ENCODE measurements around the gene RAB3GAP1. TPM values are rescaled to one million over a fixed set of nuclear protein-coding genes. Genes with fewer than 3 reads are reported as not detected.

The RAB3GAP1 gene
- total and polyA plus RNA-seq, 2 experiments from 2014 or later = 19.9 to 35.0 TPM

- no peak overlapping the region for H3K27ac ChIP-seq
- no peak for DNase-seq (ENCODE audit: low read depth in 1 of 2, low spot score in 1 of 2)
- no peak for TF ChIP-seq CTCF (IDR thresholded peaks at IDR 0.05; ENCODE audit: low read depth, low read length)
- H3K4me3 ChIP-seq = no peak overlapping the region
- peaks cover 47% of the 10 kb centered on the region for H3K36me3 ChIP-seq
- H3K9me3 ChIP-seq (ENCODE audit: low read depth) = no peaks in the 10 kb centered on the region
- H3K27me3 ChIP-seq = no peaks in the 10 kb centered on the region
- H3K4me1 ChIP-seq (ENCODE audit: low read depth) = no peaks in the 10 kb centered on the region
Observed at GRCh38 chr2:135125940-135126339, 73.8 kb downstream of the RAB3GAP1 start.

GRCh38 chr2:135130751-135131150 is 78.7 kb downstream of the RAB3GAP1 start:
- Histone ChIP-seq H3K27me3 (no peaks in the 10 kb centered on the region), H3K36me3 (peaks cover 61% of the 10 kb centered on the region), H3K27ac (no peak overlapping the region), H3K9me3 (ENCODE audit: low read depth) (no peaks in the 10 kb centered on the region), H3K4me3 (no peak overlapping the region), H3K4me1 (ENCODE audit: low read depth) (no peaks in the 10 kb centered on the region)
- no peak for TF ChIP-seq CTCF (IDR thresholded peaks at IDR 0.05; ENCODE audit: low read depth, low read length)
- DNase-seq (ENCODE audit: low read depth in 1 of 2, low spot score in 1 of 2) = no peak

DNA sequence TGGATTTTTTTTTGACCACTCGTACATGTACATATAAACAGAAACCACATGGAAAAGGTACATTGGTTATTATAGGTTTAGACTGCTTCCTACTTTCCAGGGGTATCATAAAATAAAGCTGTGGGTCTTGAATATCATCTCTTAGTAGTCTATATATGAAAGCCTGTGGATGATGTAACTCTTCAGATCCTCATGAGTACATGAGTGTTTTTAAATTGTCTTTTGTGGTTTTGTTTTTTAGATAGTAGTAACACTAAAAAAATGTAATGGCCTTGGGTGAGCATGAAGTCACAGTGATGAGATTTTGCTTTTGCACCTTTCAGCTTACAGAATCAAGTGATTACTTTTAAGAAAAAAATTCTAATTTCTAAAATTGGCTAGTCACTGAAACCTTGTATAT is 80.2 kb downstream of the RAB3GAP1 start:
- Histone ChIP-seq H3K4me3 (no peak overlapping the region), H3K27ac (no peak overlapping the region), H3K4me1 (ENCODE audit: low read depth) (no peaks in the 10 kb centered on the region), H3K36me3 (peaks cover 64% of the 10 kb centered on the region), H3K27me3 (no peaks in the 10 kb centered on the region), H3K9me3 (ENCODE audit: low read depth) (no peaks in the 10 kb centered on the region)
- TF ChIP-seq CTCF (IDR thresholded peaks at IDR 0.05; ENCODE audit: low read depth, low read length) = no peak
- DNase-seq (ENCODE audit: low read depth in 1 of 2, low spot score in 1 of 2) = peak in 1 of 2 donors; percentile 43

DNA sequence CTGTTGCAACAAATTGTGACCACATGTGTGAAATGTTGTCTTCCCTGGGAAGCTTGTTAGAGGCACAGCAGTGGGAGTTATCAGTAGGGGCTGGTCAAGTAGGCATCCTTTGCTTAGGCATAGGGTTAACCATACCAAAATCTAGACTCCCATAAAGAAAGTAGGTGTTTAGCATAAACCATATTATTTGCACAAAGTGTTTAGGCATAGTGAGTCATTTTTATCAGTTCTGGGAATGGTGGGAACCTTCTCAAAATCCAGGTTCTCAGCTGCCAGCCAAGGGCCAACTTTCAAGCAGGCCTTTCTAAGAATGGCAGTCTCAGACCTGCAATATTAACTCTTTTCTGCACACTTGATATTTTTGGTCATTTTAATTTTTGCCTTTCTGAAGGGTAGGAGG is 88.5 kb downstream of the RAB3GAP1 start:
- peak in 1 of 2 donors; percentile 3 for DNase-seq (ENCODE audit: low read depth in 1 of 2, low spot score in 1 of 2)
- Histone ChIP-seq H3K9me3 (ENCODE audit: low read depth) (no peaks in the 10 kb centered on the region), H3K27me3 (no peaks in the 10 kb centered on the region), H3K27ac (no peak overlapping the region), H3K36me3 (peaks cover 16% of the 10 kb centered on the region), H3K4me3 (no peak overlapping the region), H3K4me1 (ENCODE audit: low read depth) (no peaks in the 10 kb centered on the region)
- no peak for TF ChIP-seq CTCF (IDR thresholded peaks at IDR 0.05; ENCODE audit: low read depth, low read length)

- Histone ChIP-seq H3K4me3 (no peak overlapping the region), H3K4me1 (ENCODE audit: low read depth) (no peaks in the 10 kb centered on the region), H3K9me3 (ENCODE audit: low read depth) (no peaks in the 10 kb centered on the region), H3K27me3 (no peaks in the 10 kb centered on the region), H3K36me3 (peaks cover 5% of the 10 kb centered on the region), H3K27ac (no peak overlapping the region)
- no peak for DNase-seq (ENCODE audit: low read depth in 1 of 2, low spot score in 1 of 2)
- no peak for TF ChIP-seq CTCF (IDR thresholded peaks at IDR 0.05; ENCODE audit: low read depth, low read length)
Observed at GRCh38 chr2:135142323-135142722, 90.2 kb downstream of the RAB3GAP1 start.

- Histone ChIP-seq H3K9me3 (ENCODE audit: low read depth) (no peaks in the 10 kb centered on the region), H3K4me3 (no peak overlapping the region), H3K27ac (no peak overlapping the region), H3K27me3 (no peaks in the 10 kb centered on the region), H3K4me1 (ENCODE audit: low read depth) (peaks cover 3% of the 10 kb centered on the region), H3K36me3 (peaks cover 2% of the 10 kb centered on the region)
- no peak for TF ChIP-seq CTCF (IDR thresholded peaks at IDR 0.05; ENCODE audit: low read depth, low read length)
- no peak for DNase-seq (ENCODE audit: low read depth in 1 of 2, low spot score in 1 of 2)
Observed at GRCh38 chr2:135144343-135144742, 92.3 kb downstream of the RAB3GAP1 start.
